ENCODE measurements around the gene CHD1. TPM values are rescaled to one million over a fixed set of nuclear protein-coding genes. Genes with fewer than 3 reads are reported as not detected.

CHD1 gene
- total RNA-seq, 1 donor from 2014 or later: 34.2 TPM

DNA sequence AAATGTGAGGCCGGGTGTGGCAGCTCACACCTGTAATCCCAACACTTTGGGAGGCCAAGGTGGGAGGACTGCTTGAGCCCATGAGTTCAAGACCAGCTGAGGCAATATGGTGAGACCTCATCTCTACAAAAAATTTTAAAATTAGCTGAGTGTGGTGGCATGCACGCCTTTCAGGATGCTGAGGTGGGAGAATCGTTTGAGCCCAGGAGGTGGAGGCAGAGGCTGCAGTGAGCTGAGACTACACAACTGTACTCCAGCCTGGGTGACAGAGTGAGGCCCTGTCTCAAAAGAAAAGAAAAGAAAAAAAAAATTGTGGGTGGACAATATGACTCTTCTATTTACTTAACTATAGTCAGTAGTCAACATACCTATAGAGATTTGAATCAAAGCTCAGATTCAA is 4.8 kb downstream of the CHD1 start:
- peaks cover 4% of the 10 kb centered on the region for H3K9me3 Mint-ChIP-seq (ENCODE audit: unreplicated experiment)
- no peaks in the 10 kb centered on the region for H3K36me3 Mint-ChIP-seq (ENCODE audit: unreplicated experiment)
- H3K27me3 Mint-ChIP-seq (ENCODE audit: unreplicated experiment): peaks cover 4% of the 10 kb centered on the region
- H3K4me3 Mint-ChIP-seq (ENCODE audit: unreplicated experiment): no peak overlapping the region
- TF ChIP-seq, protein P1, sequence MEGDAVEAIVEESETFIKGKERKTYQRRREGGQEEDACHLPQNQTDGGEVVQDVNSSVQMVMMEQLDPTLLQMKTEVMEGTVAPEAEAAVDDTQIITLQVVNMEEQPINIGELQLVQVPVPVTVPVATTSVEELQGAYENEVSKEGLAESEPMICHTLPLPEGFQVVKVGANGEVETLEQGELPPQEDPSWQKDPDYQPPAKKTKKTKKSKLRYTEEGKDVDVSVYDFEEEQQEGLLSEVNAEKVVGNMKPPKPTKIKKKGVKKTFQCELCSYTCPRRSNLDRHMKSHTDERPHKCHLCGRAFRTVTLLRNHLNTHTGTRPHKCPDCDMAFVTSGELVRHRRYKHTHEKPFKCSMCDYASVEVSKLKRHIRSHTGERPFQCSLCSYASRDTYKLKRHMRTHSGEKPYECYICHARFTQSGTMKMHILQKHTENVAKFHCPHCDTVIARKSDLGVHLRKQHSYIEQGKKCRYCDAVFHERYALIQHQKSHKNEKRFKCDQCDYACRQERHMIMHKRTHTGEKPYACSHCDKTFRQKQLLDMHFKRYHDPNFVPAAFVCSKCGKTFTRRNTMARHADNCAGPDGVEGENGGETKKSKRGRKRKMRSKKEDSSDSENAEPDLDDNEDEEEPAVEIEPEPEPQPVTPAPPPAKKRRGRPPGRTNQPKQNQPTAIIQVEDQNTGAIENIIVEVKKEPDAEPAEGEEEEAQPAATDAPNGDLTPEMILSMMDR (IDR thresholded peaks at IDR 0.05; ENCODE audit: partially characterized antibody, unreplicated experiment): no peak
- H3K27ac Mint-ChIP-seq (ENCODE audit: unreplicated experiment): no peak overlapping the region
- H3K4me1 Mint-ChIP-seq (ENCODE audit: low read depth, unreplicated experiment): no peaks in the 10 kb centered on the region
- no peak for DNase-seq

DNA sequence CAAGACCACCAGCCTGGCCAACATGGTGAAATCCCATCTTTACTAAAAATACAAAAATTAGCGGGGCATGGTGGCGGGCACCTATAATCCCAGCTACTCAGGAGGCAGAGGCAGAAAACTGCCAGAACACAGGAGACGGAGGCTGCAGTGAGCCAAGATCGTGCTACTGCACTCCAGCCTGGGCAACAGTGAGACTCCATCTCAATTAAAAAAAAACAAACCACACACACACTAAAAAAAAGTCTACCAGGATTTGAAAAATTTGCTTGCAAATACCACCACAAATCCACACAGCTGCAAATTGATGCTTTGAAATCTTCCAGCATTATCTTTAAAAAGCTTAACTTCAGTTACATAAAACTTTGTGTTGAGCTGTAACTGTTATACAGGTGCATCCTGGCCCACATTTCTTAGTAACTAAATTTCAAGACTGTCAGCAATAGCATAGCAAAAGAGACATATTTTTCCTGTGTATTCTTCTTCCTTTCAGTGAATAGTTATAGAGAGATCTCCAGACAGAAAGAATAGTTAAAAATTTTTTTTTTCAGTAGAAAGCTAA is 6.8 kb downstream of the CHD1 start:
- no peak for DNase-seq
- TF ChIP-seq, protein P1 (IDR thresholded peaks at IDR 0.05; ENCODE audit: partially characterized antibody, unreplicated experiment): no peak
- Mint-ChIP-seq H3K27me3 (ENCODE audit: unreplicated experiment) (no peaks in the 10 kb centered on the region), H3K27ac (ENCODE audit: unreplicated experiment) (no peak overlapping the region), H3K36me3 (ENCODE audit: unreplicated experiment) (no peaks in the 10 kb centered on the region), H3K9me3 (ENCODE audit: unreplicated experiment) (peaks cover under 1% of the 10 kb centered on the region), H3K4me3 (ENCODE audit: unreplicated experiment) (no peak overlapping the region), H3K4me1 (ENCODE audit: low read depth, unreplicated experiment) (no peaks in the 10 kb centered on the region)

DNA sequence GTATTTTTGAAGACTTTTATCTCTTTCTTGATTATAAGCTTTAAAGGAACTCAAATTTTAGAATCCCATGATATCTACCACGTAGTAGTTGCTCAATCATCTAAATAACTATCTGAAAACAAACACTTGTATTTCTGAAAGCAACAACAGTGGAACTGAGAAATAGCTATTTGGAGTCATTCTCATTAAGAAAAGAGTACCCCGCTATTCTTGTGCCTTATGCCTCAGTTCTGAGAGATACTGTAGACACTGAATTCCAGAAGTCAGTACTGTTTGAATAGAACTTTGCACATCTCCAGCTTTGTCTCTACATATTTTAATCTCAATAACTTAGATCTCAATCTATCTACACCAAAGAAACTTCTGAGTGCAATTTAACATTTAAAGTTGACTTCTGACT is 11.4 kb downstream of the CHD1 start:
- no peak overlapping the region for H3K27ac Mint-ChIP-seq (ENCODE audit: unreplicated experiment)
- DNase-seq: no peak
- no peaks in the 10 kb centered on the region for H3K36me3 Mint-ChIP-seq (ENCODE audit: unreplicated experiment)
- TF ChIP-seq, protein P1 (IDR thresholded peaks at IDR 0.05; ENCODE audit: partially characterized antibody, unreplicated experiment): no peak
- no peaks in the 10 kb centered on the region for H3K27me3 Mint-ChIP-seq (ENCODE audit: unreplicated experiment)
- H3K4me1 Mint-ChIP-seq (ENCODE audit: low read depth, unreplicated experiment): no peaks in the 10 kb centered on the region
- H3K4me3 Mint-ChIP-seq (ENCODE audit: unreplicated experiment): no peak overlapping the region
- H3K9me3 Mint-ChIP-seq (ENCODE audit: unreplicated experiment): no peaks in the 10 kb centered on the region

DNA sequence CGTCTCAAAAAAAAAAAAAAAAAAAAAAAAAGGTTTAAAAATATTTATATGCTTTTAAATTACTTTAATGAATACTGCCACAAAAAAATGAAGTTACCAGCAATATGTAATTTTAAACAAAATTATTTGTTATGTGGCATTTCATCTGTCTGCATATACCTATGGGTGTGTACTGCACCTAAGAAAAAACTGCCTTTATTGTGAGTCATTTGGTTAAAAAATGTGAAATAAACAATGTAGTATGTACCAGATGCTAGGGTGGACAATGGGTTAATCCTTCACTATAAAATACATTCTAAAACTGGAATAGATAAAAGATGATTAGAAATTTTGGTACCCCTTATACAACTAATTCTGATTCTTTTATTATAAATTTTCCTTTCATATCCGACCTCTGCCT is 12.3 kb downstream of the CHD1 start:
- H3K9me3 Mint-ChIP-seq (ENCODE audit: unreplicated experiment): peaks cover under 1% of the 10 kb centered on the region
- no peaks in the 10 kb centered on the region for H3K27me3 Mint-ChIP-seq (ENCODE audit: unreplicated experiment)
- no peak overlapping the region for H3K27ac Mint-ChIP-seq (ENCODE audit: unreplicated experiment)
- TF ChIP-seq, protein P1 (IDR thresholded peaks at IDR 0.05; ENCODE audit: partially characterized antibody, unreplicated experiment): no peak
- no peak overlapping the region for H3K4me3 Mint-ChIP-seq (ENCODE audit: unreplicated experiment)
- no peak for DNase-seq
- peaks cover 2% of the 10 kb centered on the region for H3K4me1 Mint-ChIP-seq (ENCODE audit: low read depth, unreplicated experiment)
- no peaks in the 10 kb centered on the region for H3K36me3 Mint-ChIP-seq (ENCODE audit: unreplicated experiment)

DNA sequence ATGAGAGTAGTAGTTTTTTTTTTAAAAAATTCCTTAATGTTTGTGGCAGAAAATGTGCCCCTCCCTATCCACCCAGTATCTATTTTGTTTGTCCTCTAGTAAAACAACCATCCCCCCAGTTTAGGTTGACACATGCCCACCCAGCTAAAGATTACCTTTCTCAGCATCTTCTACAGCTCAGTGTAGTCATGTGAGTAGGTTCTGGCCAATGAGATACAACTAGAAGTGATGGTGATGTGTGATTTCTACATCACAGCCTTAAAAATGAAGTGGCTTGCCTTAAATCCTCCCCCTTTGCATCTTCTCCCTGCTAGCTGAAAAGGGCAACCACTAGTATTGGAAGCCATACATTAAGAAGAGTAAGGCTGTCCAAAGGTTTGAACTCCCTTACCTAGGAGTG is 14.9 kb downstream of the CHD1 start:
- TF ChIP-seq, protein P1 (IDR thresholded peaks at IDR 0.05; ENCODE audit: partially characterized antibody, unreplicated experiment): no peak
- DNase-seq: no peak
- Mint-ChIP-seq H3K4me1 (ENCODE audit: low read depth, unreplicated experiment) (peaks cover 6% of the 10 kb centered on the region), H3K4me3 (ENCODE audit: unreplicated experiment) (no peak overlapping the region), H3K27ac (ENCODE audit: unreplicated experiment) (no peak overlapping the region), H3K36me3 (ENCODE audit: unreplicated experiment) (no peaks in the 10 kb centered on the region), H3K9me3 (ENCODE audit: unreplicated experiment) (peaks cover 1% of the 10 kb centered on the region), H3K27me3 (ENCODE audit: unreplicated experiment) (no peaks in the 10 kb centered on the region)
